Keratinocyte (primary cell): ENCODE measurements around the gene TRIM21.

Source experiments
- EZH2 ChIP-seq: IDR thresholded peaks from one replicate; pipeline ENCODE4 v1.6.1; 2012; ENCODE audit warnings: inconsistent platforms, mild to moderate bottlenecking, low read length, moderate library complexity
- TF ChIP-seq, protein P1 (sequence below), 3 experiments: IDR thresholded peaks in 1 of 3; conservative IDR thresholded peaks in 1 of 3; optimal IDR thresholded peaks in 1 of 3; 2 replicates in 2 of 3; 3 replicates in 1 of 3; pipeline versions ENCODE3 to v1.5.1; 2011; ENCODE audit warnings: low read length in 3 of 3, mild to moderate bottlenecking in 3 of 3, moderate library complexity in 2 of 3, control low read depth in 1 of 3, inconsistent platforms in 1 of 3; ENCODE audit not compliant: insufficient read depth in 2 of 3; ENCODE audit errors: extremely low read depth in 1 of 3

DNA sequence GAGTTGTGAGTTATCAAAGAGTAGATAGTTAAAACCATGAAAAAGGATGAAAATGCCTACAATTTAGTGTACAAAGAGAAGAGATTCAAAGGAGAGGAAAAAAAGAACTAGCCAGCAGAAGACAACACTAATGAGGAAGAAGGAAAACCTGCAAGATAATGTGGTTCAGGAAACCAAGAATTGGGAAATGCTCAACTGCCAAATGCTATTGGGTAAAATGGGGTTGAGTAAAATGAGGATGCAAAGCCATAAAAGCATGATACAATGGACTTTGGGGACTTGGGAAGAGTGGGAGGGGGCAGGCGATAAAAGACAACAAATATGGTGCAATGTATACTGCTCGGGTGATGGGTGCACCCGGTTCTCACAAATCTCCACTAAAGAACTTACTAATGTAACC, 48.0 kb upstream of the TRIM21 start:
- TF ChIP-seq, protein P1, sequence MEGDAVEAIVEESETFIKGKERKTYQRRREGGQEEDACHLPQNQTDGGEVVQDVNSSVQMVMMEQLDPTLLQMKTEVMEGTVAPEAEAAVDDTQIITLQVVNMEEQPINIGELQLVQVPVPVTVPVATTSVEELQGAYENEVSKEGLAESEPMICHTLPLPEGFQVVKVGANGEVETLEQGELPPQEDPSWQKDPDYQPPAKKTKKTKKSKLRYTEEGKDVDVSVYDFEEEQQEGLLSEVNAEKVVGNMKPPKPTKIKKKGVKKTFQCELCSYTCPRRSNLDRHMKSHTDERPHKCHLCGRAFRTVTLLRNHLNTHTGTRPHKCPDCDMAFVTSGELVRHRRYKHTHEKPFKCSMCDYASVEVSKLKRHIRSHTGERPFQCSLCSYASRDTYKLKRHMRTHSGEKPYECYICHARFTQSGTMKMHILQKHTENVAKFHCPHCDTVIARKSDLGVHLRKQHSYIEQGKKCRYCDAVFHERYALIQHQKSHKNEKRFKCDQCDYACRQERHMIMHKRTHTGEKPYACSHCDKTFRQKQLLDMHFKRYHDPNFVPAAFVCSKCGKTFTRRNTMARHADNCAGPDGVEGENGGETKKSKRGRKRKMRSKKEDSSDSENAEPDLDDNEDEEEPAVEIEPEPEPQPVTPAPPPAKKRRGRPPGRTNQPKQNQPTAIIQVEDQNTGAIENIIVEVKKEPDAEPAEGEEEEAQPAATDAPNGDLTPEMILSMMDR (optimal IDR thresholded peaks at IDR 0.05 in 1 of 3, IDR thresholded peaks at IDR 0.05 in 1 of 3, conservative IDR thresholded peaks at IDR 0.05 in 1 of 3; ENCODE audit: extremely low read depth in 1 of 3, insufficient read depth in 2 of 3, low read length in 3 of 3): no peak
- TF ChIP-seq EZH2: no peak
